ENCODE data around the gene SIK2.

Gene SIK2

GRCh38 chr11:111601636-111601978, 642 bp upstream of the SIK2 start:
- TF ChIP-seq, protein P1, sequence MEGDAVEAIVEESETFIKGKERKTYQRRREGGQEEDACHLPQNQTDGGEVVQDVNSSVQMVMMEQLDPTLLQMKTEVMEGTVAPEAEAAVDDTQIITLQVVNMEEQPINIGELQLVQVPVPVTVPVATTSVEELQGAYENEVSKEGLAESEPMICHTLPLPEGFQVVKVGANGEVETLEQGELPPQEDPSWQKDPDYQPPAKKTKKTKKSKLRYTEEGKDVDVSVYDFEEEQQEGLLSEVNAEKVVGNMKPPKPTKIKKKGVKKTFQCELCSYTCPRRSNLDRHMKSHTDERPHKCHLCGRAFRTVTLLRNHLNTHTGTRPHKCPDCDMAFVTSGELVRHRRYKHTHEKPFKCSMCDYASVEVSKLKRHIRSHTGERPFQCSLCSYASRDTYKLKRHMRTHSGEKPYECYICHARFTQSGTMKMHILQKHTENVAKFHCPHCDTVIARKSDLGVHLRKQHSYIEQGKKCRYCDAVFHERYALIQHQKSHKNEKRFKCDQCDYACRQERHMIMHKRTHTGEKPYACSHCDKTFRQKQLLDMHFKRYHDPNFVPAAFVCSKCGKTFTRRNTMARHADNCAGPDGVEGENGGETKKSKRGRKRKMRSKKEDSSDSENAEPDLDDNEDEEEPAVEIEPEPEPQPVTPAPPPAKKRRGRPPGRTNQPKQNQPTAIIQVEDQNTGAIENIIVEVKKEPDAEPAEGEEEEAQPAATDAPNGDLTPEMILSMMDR (IDR thresholded peaks at IDR 0.05; ENCODE audit: borderline replicate concordance, extremely low read depth, low read length, poor library complexity, severe bottlenecking) = no peak
- no peak for TF ChIP-seq EZH2 (IDR thresholded peaks at IDR 0.05; ENCODE audit: borderline replicate concordance, low read depth, low read length, severe bottlenecking)
- Histone ChIP-seq H3K4me2 (ENCODE audit: insufficient read depth, low read length) (peak overlapping the region; percentile 81), H3K9ac (ENCODE audit: low read depth, low read length) (peak overlapping the region; percentile 57), H3K4me3 (ENCODE audit: low read depth in 1 of 2, low read length in 2 of 2) (peak overlapping the region; percentile 13 to 57; a peak in 3 of 4 replicates), H4K20me1 (ENCODE audit: insufficient read depth, low read length) (peaks cover 19% of the 10 kb centered on the region), H3K27ac (ENCODE audit: low read length) (peak overlapping the region; percentile 69), H2AFZ (ENCODE audit: low read depth, low read length) (peak overlapping the region; percentile 87), H3K79me2 (ENCODE audit: insufficient read depth, low read length) (peaks cover 40% of the 10 kb centered on the region), H3K4me1 (ENCODE audit: insufficient read depth, low read length) (peaks cover 37% of the 10 kb centered on the region), H3K9me3 (ENCODE audit: insufficient read depth, low read length, severe bottlenecking) (no peaks in the 10 kb centered on the region), H3K27me3 (ENCODE audit: insufficient read depth, low read length, poor library complexity) (no peaks in the 10 kb centered on the region), H3K36me3 (ENCODE audit: insufficient read depth, low read length) (no peaks in the 10 kb centered on the region)
- ATAC-seq (ENCODE audit: insufficient read depth, low read depth) (no peak), DNase-seq (no peak)

DNA sequence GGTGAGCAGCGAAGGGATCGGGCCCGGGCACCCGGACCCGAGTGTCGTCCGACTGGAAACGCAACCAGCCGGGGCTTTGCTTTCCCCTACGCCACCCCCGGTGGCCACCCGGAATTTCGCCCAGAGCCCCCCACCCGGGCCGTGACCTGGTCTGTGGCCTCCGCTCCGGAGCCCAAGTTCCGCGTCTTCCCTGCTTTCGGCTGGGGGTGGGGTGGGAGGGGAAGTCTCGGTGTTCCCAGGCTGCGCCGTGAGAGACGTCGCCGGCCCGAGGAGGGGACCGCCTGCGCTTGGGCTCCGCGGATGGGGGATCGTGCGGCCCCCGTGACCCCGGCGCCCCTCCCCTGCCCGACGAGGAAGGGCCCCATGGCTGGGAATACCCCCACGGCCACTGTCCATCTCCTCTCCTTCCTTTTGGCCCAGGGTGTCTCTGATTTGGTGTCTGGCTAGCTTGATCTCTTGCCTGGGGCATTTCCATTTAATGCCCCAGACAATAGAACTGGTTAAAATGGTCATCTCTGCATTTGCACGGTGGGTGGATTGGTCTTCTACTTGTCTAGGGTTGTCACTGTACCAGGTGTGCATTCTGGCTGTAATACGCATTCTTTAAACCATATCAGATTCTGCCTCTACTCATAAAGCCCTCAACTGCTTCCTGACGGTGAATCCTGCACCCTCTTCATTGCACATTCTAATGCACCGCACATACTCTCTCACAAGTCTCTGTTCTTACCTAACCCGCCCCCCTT, 789 bp downstream of the SIK2 start:
- peak; percentile 44 for DNase-seq
- H3K4me2 ChIP-seq (ENCODE audit: insufficient read depth, low read length) = peak overlapping the region; percentile 81
- no peaks in the 10 kb centered on the region for H3K36me3 ChIP-seq (ENCODE audit: insufficient read depth, low read length)
- TF ChIP-seq, protein P1 (IDR thresholded peaks at IDR 0.05; ENCODE audit: borderline replicate concordance, extremely low read depth, low read length, poor library complexity, severe bottlenecking) = no peak
- TF ChIP-seq EZH2 (IDR thresholded peaks at IDR 0.05; ENCODE audit: borderline replicate concordance, low read depth, low read length, severe bottlenecking) = no peak
- no peaks in the 10 kb centered on the region for H3K9me3 ChIP-seq (ENCODE audit: insufficient read depth, low read length, severe bottlenecking)
- H3K9ac ChIP-seq (ENCODE audit: low read depth, low read length) = peak overlapping the region; percentile 80
- peak overlapping the region; percentile 61 for H3K27ac ChIP-seq (ENCODE audit: low read length)
- H3K4me3 ChIP-seq (ENCODE audit: low read depth in 1 of 2, low read length in 2 of 2) = peak overlapping the region; percentile 40 to 87
- H2AFZ ChIP-seq (ENCODE audit: low read depth, low read length) = peak overlapping the region; percentile 89
- peak; percentile 25 for ATAC-seq (ENCODE audit: insufficient read depth, low read depth)
- H3K79me2 ChIP-seq (ENCODE audit: insufficient read depth, low read length) = peaks cover 52% of the 10 kb centered on the region
- H3K4me1 ChIP-seq (ENCODE audit: insufficient read depth, low read length) = peaks cover 37% of the 10 kb centered on the region
- peaks cover 19% of the 10 kb centered on the region for H4K20me1 ChIP-seq (ENCODE audit: insufficient read depth, low read length)
- no peaks in the 10 kb centered on the region for H3K27me3 ChIP-seq (ENCODE audit: insufficient read depth, low read length, poor library complexity)

DNA sequence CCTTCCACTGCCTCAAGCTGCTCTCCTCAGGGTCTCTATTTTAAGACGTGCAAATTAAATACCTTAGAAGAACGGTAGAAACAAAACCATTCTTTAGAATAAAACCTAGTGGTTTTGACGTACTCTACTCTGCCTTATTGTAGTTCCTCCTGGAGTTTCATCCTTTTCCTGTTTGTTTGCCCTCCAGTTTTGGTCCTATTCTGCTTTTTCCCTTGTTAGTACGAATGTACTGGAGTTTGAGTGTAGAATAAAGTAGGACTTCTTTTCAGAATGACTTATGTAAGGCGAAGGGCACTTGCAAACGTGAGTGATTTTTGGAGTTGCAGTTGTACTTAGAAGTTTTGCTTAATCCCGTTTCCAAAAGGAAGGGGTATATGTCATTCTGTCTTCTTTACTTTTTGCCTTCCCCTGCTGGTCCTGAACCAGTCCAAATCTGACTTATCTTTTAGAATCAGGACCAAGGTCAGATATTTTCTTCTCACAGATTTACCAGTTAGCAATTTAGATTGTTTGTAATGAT, 1.4 kb downstream of the SIK2 start:
- peaks cover 19% of the 10 kb centered on the region for H4K20me1 ChIP-seq (ENCODE audit: insufficient read depth, low read length)
- no peaks in the 10 kb centered on the region for H3K36me3 ChIP-seq (ENCODE audit: insufficient read depth, low read length)
- H3K79me2 ChIP-seq (ENCODE audit: insufficient read depth, low read length) = peaks cover 57% of the 10 kb centered on the region

More for the DNA sequence above, 1.4 kb downstream of the SIK2 start:
- DNase-seq (no peak), ATAC-seq (ENCODE audit: insufficient read depth, low read depth) (no peak)
- Histone ChIP-seq H3K4me1 (ENCODE audit: insufficient read depth, low read length) (peaks cover 37% of the 10 kb centered on the region), H3K4me2 (ENCODE audit: insufficient read depth, low read length) (peak overlapping the region; percentile 81), H3K4me3 (ENCODE audit: low read depth in 1 of 2, low read length in 2 of 2) (peak overlapping the region; percentile 40 to 87; a peak in 3 of 4 replicates), H3K9me3 (ENCODE audit: insufficient read depth, low read length, severe bottlenecking) (no peaks in the 10 kb centered on the region), H2AFZ (ENCODE audit: low read depth, low read length) (peak overlapping the region; percentile 89; the same call in 1 of the 2 replicates), H3K9ac (ENCODE audit: low read depth, low read length) (peak overlapping the region; percentile 80), H3K27ac (ENCODE audit: low read length) (0 out of 2 replicates have a peak overlapping the region, but pooled peaks have one; percentile 28), H3K27me3 (ENCODE audit: insufficient read depth, low read length, poor library complexity) (no peaks in the 10 kb centered on the region)
- TF ChIP-seq EZH2 (IDR thresholded peaks at IDR 0.05; ENCODE audit: borderline replicate concordance, low read depth, low read length, severe bottlenecking) = no peak
- TF ChIP-seq, protein P1 (IDR thresholded peaks at IDR 0.05; ENCODE audit: borderline replicate concordance, extremely low read depth, low read length, poor library complexity, severe bottlenecking) = no peak

Data from DND-41 (cell line).